GM12864 (cell line): ENCODE data around the gene SLC16A3.
A peak's percentile ranks its signal among the peaks of the same experiment; 100 is the strongest.

Experiments
- DNase-seq: peaks from one replicate; pipeline ENCODE4 v3.0.0-alpha.2; 2011; ENCODE audit warnings: low read depth
- H3K4me3 ChIP-seq: 2 replicates; pipeline ENCODE4 v1.5.1; 2011; ENCODE audit warnings: mild to moderate bottlenecking, low read depth, low read length, control low read depth
- TF ChIP-seq, protein P1 (sequence below): IDR thresholded peaks from 2 replicates; pipeline ENCODE4 v1.5.1; 2011; ENCODE audit warnings: low read depth, mild to moderate bottlenecking, moderate library complexity, low read length, control low read depth, inconsistent platforms; ENCODE audit errors: missing control alignments

Gene SLC16A3

DNA sequence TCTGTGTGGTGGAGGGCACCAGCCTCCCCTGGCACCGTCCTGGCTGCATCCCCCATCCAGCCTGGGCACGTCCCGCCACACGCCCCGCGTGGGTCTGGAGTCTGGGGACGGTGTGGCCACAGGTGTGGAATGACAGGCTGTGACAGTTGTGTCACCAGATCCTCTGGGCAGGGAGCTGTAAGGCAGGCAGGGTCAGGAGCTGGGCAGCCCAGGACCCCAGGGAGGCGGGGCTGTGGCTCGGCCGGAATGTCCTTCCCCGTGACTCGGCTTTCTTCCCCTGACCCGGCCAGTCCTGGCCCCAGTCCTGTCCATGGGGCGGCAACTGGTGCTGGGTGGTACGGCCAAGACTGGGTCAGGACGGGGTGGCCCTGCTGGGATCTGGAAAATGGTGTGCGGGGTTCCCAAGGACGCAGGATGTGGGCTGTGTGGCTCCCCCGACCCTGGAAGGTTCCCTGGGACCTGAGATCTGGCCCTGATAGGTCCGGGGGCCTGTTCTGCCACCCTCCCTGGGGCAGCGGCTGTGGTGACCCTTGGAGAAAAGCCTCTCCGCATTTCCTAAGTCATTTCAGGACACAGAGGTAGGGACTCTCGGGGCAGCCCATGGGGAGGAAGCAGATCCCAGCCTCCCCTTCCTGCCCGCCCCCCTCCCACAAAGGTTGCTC lies 3.3 kb upstream of the SLC16A3 start:
- DNase-seq = no peak
- TF ChIP-seq, protein P1, sequence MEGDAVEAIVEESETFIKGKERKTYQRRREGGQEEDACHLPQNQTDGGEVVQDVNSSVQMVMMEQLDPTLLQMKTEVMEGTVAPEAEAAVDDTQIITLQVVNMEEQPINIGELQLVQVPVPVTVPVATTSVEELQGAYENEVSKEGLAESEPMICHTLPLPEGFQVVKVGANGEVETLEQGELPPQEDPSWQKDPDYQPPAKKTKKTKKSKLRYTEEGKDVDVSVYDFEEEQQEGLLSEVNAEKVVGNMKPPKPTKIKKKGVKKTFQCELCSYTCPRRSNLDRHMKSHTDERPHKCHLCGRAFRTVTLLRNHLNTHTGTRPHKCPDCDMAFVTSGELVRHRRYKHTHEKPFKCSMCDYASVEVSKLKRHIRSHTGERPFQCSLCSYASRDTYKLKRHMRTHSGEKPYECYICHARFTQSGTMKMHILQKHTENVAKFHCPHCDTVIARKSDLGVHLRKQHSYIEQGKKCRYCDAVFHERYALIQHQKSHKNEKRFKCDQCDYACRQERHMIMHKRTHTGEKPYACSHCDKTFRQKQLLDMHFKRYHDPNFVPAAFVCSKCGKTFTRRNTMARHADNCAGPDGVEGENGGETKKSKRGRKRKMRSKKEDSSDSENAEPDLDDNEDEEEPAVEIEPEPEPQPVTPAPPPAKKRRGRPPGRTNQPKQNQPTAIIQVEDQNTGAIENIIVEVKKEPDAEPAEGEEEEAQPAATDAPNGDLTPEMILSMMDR = no peak
- no peak overlapping the region for H3K4me3 ChIP-seq

DNA sequence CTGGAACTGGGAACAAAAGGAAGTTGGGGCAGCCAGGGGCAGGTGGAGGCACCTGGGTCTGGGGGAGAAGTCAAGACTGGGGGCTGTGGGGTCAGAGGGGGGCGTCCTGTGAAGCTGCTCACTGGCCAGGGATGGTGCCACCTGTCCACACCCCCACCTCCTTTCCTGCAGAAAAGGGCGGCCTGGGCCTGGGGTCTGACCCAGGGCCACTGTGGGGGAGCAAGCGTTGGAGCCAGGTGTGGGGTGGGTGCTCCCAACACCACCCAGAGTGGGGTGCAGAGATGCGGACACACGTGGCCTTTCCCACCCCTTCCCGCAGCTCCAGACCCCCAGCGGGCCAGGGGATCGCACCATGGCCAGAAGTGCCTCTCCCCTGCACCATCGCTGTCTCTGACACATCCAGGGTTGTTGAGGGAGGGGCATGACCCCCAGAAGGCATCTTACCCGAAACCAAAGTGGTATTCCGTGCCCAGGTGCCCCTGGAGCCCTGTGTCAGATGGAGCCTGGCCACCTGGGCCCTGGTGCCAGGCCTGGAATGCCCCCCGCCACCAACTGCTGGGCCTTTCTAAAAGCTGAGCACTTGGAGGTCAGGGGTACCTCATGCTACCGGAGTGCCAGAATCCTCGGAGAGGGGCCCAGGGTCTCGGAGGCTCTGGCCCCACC lies 2.6 kb upstream of the SLC16A3 start:
- H3K4me3 ChIP-seq = no peak overlapping the region

DNA sequence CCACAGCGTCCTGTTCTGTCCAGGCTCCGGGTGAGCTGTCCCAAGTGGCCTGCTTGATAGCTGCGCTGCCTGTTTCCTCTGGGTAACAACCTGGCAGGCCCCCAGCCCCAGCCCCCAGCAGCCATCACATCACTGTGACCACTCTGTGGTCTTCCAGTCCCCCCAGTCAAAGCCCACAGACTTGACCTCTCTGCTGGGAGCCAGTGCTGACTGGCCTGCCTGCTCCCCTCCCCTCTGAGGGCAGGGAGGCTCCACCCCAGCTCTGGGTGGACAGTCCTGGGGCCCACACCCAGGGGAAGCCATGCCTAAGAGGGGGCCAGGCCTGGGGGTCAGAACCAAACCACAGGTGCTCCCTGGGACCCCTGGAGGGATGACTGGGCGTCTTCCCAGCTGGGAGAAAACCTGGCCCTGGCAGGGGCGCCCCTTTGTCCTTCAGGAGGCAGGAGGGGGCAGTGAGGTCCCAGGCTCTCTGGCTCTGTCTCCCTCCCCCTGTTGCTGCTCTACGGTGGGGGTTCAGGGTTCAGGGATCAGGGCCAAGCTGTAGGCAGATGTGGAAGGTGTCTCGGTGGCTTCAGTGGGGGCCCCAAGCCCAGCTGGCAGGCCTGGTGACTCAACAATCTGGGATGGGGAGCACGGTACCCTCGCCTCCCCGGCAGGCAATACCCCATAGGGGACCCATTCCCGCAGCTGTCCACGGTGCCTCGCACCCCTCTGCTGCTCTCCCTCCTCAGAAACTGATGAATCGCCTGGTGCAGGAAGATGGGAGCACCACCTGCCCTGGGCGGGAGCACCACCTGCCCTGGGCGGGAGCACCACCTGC lies 1.8 kb upstream of the SLC16A3 start:
- no peak for DNase-seq
- TF ChIP-seq, protein P1 = no peak
- no peak overlapping the region for H3K4me3 ChIP-seq

More for the DNA sequence above, 2.6 kb upstream of the SLC16A3 start:
- DNase-seq = no peak
- TF ChIP-seq, protein P1 = no peak

DNA sequence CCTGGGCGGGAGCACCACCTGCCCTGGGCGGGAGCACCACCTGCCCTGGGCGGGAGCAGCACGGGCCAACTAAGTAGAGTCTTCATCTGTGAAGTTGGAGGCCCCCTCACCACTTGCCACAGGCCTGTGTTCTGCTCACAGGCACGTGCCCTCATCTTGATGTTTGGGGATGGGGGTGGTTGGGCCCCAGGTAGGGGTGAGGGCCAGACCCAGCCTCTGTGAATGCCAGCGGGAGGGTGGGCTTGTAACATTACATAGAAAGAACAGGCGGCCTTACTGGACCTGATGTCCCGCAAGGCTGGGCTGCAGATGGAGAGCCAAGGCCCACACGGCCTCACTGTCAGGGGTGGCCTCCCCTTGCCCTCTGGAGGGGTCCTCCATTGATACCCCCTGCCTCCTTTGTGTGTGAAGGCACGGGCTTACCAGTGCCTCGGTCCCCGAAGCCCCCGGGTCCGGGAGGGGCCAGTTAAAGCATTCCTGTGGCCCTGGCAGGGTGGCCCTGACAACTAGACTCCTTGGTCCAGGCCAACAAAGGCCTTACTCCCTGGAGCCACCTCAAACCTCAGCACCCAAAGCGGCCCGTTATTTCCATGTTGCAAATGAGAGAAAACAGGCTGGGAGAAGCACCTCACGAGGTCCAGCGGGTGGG lies 1.1 kb upstream of the SLC16A3 start:
- H3K4me3 ChIP-seq = peak overlapping the region; percentile 94
- TF ChIP-seq, protein P1 = no peak
- DNase-seq = no peak

DNA sequence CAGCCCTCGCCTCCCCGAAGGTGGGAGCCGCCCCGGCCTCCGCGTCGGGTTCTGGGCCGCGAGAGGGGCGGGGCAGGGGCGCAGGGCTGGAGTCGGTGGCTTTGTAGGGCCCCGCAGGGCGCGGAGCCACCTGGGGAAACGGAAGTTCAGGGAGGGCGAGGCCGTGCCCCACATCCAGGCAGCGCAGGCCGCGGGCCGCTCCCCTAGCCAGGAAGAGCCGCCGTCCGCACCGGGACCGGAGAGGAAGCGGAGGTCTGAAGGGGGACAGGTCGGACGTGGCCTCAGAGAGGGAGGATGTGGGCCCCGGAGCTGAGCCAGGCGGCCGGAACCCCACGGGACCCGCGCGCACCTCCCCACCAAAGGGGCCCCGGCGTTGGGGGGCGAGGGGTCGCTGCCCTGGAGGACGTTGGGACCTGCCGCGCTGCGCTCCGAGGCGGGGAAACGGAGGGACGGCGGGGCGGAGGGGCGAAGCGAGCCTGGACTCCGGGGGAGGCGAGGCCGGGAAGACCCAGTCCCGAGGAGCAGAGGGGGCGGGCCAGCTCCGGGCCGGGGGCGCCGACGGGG lies 482 bp upstream of the SLC16A3 start:
- TF ChIP-seq, protein P1 = no peak
- peak overlapping the region; percentile 94 for H3K4me3 ChIP-seq
- DNase-seq = peak; percentile 41

DNA sequence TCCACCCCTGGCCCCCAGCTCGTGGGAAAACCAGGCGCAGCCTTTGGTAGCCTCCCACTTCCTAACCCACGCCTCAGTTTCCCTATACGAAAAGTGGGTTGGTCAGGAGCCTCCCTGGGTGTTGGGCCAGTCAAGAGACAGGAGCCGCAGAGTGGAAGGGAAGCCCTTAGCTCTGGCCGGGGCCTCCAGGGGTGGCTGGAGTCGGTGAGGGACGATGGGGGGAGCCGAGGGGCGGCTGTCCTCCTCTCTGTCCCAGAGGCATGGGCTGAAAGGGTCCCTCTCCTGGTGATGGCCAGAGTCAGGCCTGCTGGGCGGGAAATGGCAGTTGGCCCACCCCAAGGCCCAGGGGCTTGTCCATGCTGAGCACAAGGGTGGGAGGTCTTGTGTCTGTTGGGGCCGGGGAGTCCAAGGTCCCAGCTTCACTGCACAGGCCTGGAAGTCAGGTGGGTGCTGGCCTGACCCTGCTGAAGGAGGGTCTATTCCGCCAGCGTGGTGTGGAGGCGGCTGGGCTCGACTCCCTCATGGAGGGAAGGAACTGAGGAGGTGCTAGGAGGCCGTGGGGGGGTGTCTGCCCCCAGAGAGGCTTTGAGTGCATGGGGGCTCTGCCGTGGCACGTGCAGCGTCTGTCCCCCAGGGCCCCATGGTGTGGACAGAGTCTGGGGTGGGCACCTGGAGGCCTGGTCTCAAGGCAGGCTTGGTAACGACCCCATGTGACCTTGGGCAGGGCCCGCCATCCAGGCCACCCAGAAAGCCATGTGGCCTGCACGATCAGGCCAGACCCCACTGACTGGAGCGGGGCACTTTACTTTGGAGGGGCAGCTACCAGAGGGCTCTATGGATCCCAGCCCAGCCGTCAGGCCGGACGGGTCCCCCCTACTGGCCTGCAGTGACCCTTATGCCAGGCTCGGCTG lies 1.1 kb downstream of the SLC16A3 start:
- DNase-seq = no peak
- TF ChIP-seq, protein P1 = no peak
- H3K4me3 ChIP-seq = peak overlapping the region; percentile 94
